K562 (cell line): Measurements from ENCODE around the gene DYNC2I2. TPM values are rescaled to one million over a fixed set of nuclear protein-coding genes. Genes with fewer than 3 reads are reported as not detected.

Source experiments
- C11orf30 ChIP-seq: fragments of 450-650 bp; IDR thresholded peaks from 2 replicates; pipeline ENCODE4 v1.6.1; 2016; ENCODE audit warnings: low read depth, mild to moderate bottlenecking
- EZH2 ChIP-seq: IDR thresholded peaks from 2 replicates; pipeline ENCODE4 v1.6.1; 2012; ENCODE audit warnings: low read depth, mild to moderate bottlenecking, inconsistent platforms, low read length, borderline replicate concordance
- FOXJ2 ChIP-seq: fragments of 200-800 bp; sonication (Bioruptor generic); IDR thresholded peaks from 2 replicates; pipeline ENCODE4 v1.6.1; 2016; ENCODE audit warnings: missing genetic modification characterization, missing compliant biosample characterization
- GATAD2B ChIP-seq: fragments of 450-650 bp; IDR thresholded peaks from 2 replicates; pipeline ENCODE4 v1.6.1; 2017; ENCODE audit warnings: mild to moderate bottlenecking, borderline replicate concordance
- KAT2B ChIP-seq: IDR thresholded peaks from one replicate; pipeline ENCODE4 v1.6.1; 2012; ENCODE audit warnings: low read depth, mild to moderate bottlenecking, control low read depth, inconsistent platforms, low read length, moderate library complexity
- KDM2B ChIP-seq: fragments of 250-450 bp; sonication (Bioruptor Pico); IDR thresholded peaks from 2 replicates; pipeline ENCODE4 v1.8.0; 2021; ENCODE audit warnings: mild to moderate bottlenecking, moderate library complexity
- MAFF ChIP-seq: IDR thresholded peaks from 2 replicates; pipeline ENCODE4 v1.6.1; 2012; ENCODE audit warnings: low read length, improper control_type of control experiment
- MAFK ChIP-seq: IDR thresholded peaks from 2 replicates; pipeline ENCODE4 v1.6.1; 2011; ENCODE audit warnings: low read length, improper control_type of control experiment
- PPARD ChIP-seq: fragments of 250-450 bp; sonication (Bioruptor Pico); IDR thresholded peaks from 2 replicates; pipeline ENCODE4 v1.8.0; 2022; ENCODE audit warnings: inconsistent platforms, mild to moderate bottlenecking, moderate library complexity
- RNF2 ChIP-seq: sonication (generic); IDR thresholded peaks from 2 replicates; pipeline ENCODE4 v1.6.1; 2016
- ZKSCAN8 ChIP-seq: fragments of 200-800 bp; sonication (Bioruptor generic); IDR thresholded peaks from 2 replicates; pipeline ENCODE4 v1.6.1; 2016; ENCODE audit warnings: missing genetic modification characterization, missing compliant biosample characterization
- ZNF133 ChIP-seq: fragments of 250-450 bp; sonication (Bioruptor Pico); IDR thresholded peaks from 2 replicates; pipeline ENCODE4 v1.4.0; 2020; ENCODE audit warnings: mild to moderate bottlenecking
- ZNF212 ChIP-seq: fragments of 450-650 bp; formaldehyde crosslinking; IDR thresholded peaks from 2 replicates; pipeline ENCODE4 v1.4.0; 2020; ENCODE audit warnings: mild to moderate bottlenecking
- ZNF24 ChIP-seq: fragments of 450-650 bp; IDR thresholded peaks from 2 replicates; pipeline ENCODE4 v1.6.1; 2016
- polyA plus RNA-seq, 8 experiments: library from polyadenylated mRNA; depleted of rRNA in 4 of 8; stranded (reverse) in 5 of 8; unstranded in 3 of 8; fragments of >200 nt; fragmentation: Nextera tagmentation in 2 of 8; fragmentation: Illumina TruSeq in 1 of 8; extraction: Ambion mirVana in 2 of 8; extraction: Trizol in 1 of 8; gene quantifications; 2 replicates each; pipeline versions ENCODE4 v1.2.1 to v1.2.3, GENCODE V29; 2011 to 2014; ENCODE audit warnings: inconsistent platforms in 1 of 8, missing spikeins in 1 of 8
- total RNA-seq, 7 experiments: library from RNA; depleted of rRNA in 6 of 7; stranded (reverse); fragments of >200 nt in 6 of 7; fragmentation: Illumina TruSeq in 2 of 7; extraction: Trizol in 2 of 7; gene quantifications; 2 replicates each; pipeline versions ENCODE4 v1.2.1 to v1.2.3, GENCODE V29; 2011 to 2021; ENCODE audit warnings: low replicate concordance in 1 of 7
- TF ChIP-seq, protein P1 (sequence below): fragments of 250-450 bp; sonication (Bioruptor Pico); IDR thresholded peaks from 2 replicates; pipeline ENCODE4 v1.5.0; 2020; ENCODE audit warnings: mild to moderate bottlenecking
- TF ChIP-seq, protein P2 (sequence below): sonication (generic); formaldehyde crosslinking; IDR thresholded peaks from 2 replicates; pipeline ENCODE4 v1.8.0; 2022; ENCODE audit warnings: missing genetic modification reagents, mild to moderate bottlenecking, borderline replicate concordance
- TF ChIP-seq, protein P3 (sequence below): sonication (generic); formaldehyde crosslinking; IDR thresholded peaks from 2 replicates; pipeline ENCODE4 v1.8.0; 2023; ENCODE audit warnings: mild to moderate bottlenecking, missing genetic modification reagents
- TF ChIP-seq, protein P4 (sequence below), 2 experiments: IDR thresholded peaks; 2 replicates each; pipeline ENCODE4 v1.6.1; 2011; ENCODE audit warnings: borderline replicate concordance in 1 of 2, control low read depth in 1 of 2, low read depth in 1 of 2, low read length in 1 of 2, mild to moderate bottlenecking in 1 of 2, mixed read lengths in 1 of 2, moderate library complexity in 1 of 2; ENCODE audit not compliant: insufficient read depth in 1 of 2, insufficient read length in 1 of 2, poor library complexity in 1 of 2, severe bottlenecking in 1 of 2; ENCODE audit errors: extremely low read depth in 1 of 2

Gene DYNC2I2
- total and polyA plus RNA-seq, 9 of the 15 experiments (the other 6 are each of a cell fraction or from before 2014, with no cell fraction given) = 1.5 to 249 (median 70.0) TPM

- TF ChIP-seq, protein P1, sequence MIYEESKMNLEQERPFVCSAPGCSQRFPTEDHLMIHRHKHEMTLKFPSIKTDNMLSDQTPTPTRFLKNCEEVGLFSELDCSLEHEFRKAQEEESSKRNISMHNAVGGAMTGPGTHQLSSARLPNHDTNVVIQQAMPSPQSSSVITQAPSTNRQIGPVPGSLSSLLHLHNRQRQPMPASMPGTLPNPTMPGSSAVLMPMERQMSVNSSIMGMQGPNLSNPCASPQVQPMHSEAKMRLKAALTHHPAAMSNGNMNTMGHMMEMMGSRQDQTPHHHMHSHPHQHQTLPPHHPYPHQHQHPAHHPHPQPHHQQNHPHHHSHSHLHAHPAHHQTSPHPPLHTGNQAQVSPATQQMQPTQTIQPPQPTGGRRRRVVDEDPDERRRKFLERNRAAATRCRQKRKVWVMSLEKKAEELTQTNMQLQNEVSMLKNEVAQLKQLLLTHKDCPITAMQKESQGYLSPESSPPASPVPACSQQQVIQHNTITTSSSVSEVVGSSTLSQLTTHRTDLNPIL (CRISPR knock-in tag) = no peak
- TF ChIP-seq C11orf30 (no peak), RNF2 (peak; percentile 28), ZNF133 (CRISPR knock-in tag) (0 out of 2 replicates have a peak, but pooled peaks have one; percentile 46), MAFF (no peak), ZKSCAN8 (CRISPR knock-in tag) (peak; percentile 83; the same call in 1 of the 2 replicates), MAFK (no peak), FOXJ2 (tag) (peak; percentile 95), GATAD2B (no peak), ZNF212 (CRISPR knock-in tag) (peak; percentile 90; the same call in 1 of the 2 replicates), KAT2B (no peak), ZNF24 (0 out of 2 replicates have a peak, but pooled peaks have one; percentile 41), EZH2 (no peak), PPARD (CRISPR knock-in tag) (no peak), KDM2B (CRISPR knock-in tag) (peak; percentile 52; the same call in 1 of the 2 replicates)
- TF ChIP-seq, protein P2, sequence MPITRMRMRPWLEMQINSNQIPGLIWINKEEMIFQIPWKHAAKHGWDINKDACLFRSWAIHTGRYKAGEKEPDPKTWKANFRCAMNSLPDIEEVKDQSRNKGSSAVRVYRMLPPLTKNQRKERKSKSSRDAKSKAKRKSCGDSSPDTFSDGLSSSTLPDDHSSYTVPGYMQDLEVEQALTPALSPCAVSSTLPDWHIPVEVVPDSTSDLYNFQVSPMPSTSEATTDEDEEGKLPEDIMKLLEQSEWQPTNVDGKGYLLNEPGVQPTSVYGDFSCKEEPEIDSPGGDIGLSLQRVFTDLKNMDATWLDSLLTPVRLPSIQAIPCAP = no peak
- TF ChIP-seq, protein P3, sequence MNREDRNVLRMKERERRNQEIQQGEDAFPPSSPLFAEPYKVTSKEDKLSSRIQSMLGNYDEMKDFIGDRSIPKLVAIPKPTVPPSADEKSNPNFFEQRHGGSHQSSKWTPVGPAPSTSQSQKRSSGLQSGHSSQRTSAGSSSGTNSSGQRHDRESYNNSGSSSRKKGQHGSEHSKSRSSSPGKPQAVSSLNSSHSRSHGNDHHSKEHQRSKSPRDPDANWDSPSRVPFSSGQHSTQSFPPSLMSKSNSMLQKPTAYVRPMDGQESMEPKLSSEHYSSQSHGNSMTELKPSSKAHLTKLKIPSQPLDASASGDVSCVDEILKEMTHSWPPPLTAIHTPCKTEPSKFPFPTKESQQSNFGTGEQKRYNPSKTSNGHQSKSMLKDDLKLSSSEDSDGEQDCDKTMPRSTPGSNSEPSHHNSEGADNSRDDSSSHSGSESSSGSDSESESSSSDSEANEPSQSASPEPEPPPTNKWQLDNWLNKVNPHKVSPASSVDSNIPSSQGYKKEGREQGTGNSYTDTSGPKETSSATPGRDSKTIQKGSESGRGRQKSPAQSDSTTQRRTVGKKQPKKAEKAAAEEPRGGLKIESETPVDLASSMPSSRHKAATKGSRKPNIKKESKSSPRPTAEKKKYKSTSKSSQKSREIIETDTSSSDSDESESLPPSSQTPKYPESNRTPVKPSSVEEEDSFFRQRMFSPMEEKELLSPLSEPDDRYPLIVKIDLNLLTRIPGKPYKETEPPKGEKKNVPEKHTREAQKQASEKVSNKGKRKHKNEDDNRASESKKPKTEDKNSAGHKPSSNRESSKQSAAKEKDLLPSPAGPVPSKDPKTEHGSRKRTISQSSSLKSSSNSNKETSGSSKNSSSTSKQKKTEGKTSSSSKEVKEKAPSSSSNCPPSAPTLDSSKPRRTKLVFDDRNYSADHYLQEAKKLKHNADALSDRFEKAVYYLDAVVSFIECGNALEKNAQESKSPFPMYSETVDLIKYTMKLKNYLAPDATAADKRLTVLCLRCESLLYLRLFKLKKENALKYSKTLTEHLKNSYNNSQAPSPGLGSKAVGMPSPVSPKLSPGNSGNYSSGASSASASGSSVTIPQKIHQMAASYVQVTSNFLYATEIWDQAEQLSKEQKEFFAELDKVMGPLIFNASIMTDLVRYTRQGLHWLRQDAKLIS (CRISPR knock-in tag) = peak; percentile 97
- TF ChIP-seq, protein P4, sequence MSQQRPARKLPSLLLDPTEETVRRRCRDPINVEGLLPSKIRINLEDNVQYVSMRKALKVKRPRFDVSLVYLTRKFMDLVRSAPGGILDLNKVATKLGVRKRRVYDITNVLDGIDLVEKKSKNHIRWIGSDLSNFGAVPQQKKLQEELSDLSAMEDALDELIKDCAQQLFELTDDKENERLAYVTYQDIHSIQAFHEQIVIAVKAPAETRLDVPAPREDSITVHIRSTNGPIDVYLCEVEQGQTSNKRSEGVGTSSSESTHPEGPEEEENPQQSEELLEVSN (IDR thresholded peaks at IDR 0.05; ENCODE audit: borderline replicate concordance in 1 of 2, extremely low read depth in 1 of 2, insufficient read depth in 1 of 2, insufficient read length in 1 of 2, low read depth in 1 of 2, low read length in 1 of 2, poor library complexity in 1 of 2, severe bottlenecking in 1 of 2) = peak; percentile 94 to 95
Observed at GRCh38 chr9:128656416-128657343, at the start of gene DYNC2I2 (continued).
